GM19025 (cell line): ENCODE measurements around the gene ANKRD52.

Source experiments
- ATAC-seq: cut with Tn5 transposase; IDR thresholded peaks from one replicate; pipeline ENCODE4 v1.9.1; 2021; ENCODE audit warnings: mild to moderate bottlenecking, low read depth, moderate library complexity; ENCODE audit not compliant: unreplicated experiment

Gene ANKRD52

DNA sequence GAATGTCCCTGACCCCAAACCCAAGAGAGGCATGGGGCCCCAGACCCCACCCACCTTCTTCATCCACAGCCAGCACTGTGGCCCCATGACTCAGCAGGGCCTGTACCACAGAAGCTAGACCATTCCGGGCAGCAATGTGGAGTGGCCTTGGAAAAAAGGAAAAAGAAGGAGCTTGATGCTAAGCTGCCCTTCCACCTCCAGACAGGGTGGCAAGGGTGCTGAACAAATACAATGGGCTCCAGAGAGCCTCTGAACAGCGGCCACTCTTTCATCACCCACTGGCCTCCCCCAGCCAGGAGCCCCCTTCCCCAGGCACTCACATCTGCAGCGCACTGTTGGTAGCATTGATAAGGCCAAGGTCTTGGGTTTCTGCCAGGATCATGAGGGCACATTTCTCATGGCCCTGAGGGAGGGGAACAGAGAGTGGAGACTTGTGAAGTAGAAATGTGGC, 14.4 kb downstream of the ANKRD52 start:
- ATAC-seq = no peak

- ATAC-seq = no peak
Measured at GRCh38 chr12:56242986-56243385, 15.2 kb downstream of the ANKRD52 start.

DNA sequence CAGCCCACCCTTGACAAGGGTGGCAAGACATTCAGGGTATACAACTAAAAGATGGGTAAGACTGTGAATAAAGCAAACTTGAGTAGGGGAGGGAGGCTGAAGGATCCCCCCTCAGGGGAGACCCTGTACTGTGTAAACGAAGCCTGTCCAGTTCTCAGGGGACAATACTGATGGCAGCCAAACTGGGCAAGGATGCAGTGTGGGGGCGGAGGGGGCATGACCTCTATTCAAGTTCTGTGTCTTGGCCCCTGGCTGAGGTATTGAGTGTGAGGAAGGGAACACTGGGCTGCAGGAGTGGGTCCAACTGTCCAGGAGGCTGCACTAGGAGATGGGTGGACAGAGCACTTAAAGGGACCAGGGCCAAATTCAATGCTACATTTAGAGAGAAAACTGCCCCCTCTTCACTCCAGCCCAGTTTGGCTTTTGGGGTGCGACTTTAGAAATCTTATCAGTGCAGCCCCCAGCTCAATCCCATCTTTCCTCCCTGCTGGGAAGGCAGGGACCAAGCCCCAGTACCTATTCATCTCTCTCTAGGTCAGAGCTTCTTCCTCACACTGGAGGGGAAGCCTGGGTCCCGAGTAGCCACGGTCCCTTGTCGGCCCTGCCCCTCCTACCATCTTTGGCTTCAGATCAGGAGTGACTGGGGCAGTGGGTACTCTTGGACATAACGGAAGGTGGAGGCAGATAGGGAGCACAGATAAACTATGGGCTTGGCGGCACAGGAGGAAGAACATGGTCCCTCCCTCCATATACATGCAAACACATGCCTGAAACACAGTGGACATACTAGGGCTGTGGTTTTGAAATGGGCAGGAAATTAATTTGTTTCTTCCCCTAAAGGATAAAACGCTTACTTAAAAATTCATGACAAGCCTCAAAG, 16.5 kb downstream of the ANKRD52 start:
- no peak for ATAC-seq

DNA sequence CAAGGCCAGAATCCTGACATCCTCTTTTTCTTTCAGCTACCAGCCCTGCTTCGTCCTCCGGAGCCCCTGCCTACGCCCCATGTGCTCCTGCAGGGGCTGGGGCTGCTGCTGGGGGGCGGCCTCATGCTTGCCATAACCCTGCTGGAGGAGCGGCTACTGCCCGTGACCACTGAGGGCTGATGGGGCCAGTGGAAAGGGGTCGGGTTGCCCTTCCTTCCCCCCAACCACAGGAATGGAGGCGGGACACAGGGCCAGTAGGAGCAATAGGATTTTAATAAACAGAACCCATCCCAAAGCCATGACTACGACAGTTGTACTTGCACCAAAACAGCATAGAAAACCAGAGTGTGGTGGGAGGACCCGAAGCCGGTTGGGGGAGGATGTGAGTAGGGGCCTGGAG, 20.6 kb downstream of the ANKRD52 start:
- no peak for ATAC-seq

GRCh38 chr12:56236985-56237384, 21.2 kb downstream of the ANKRD52 start:
- ATAC-seq = no peak

DNA sequence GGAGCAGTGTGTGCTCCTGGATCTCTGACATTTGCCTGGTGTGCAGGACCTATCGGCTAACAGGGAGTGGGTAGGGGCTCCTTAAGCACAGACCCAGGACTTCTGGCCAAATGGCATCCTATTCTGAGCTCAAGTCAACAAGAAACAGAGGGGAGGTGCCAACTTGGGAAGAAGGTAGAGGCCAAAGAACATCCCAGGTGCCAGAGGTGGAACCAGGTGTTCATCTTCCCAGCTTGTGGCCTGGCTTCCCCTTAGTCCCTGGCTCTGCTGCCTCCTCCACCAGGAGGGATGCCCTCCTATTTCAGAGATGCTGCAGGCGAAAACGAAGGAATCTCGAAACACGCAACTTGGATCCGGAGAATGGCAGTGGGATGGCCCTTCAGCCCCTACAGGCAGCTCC, 22.1 kb downstream of the ANKRD52 start:
- ATAC-seq = no peak

GRCh38 chr12:56234746-56235436, 23.3 kb downstream of the ANKRD52 start:
- no peak for ATAC-seq

GRCh38 chr12:56231184-56231582, 27.0 kb downstream of the ANKRD52 start:
- no peak for ATAC-seq

DNA sequence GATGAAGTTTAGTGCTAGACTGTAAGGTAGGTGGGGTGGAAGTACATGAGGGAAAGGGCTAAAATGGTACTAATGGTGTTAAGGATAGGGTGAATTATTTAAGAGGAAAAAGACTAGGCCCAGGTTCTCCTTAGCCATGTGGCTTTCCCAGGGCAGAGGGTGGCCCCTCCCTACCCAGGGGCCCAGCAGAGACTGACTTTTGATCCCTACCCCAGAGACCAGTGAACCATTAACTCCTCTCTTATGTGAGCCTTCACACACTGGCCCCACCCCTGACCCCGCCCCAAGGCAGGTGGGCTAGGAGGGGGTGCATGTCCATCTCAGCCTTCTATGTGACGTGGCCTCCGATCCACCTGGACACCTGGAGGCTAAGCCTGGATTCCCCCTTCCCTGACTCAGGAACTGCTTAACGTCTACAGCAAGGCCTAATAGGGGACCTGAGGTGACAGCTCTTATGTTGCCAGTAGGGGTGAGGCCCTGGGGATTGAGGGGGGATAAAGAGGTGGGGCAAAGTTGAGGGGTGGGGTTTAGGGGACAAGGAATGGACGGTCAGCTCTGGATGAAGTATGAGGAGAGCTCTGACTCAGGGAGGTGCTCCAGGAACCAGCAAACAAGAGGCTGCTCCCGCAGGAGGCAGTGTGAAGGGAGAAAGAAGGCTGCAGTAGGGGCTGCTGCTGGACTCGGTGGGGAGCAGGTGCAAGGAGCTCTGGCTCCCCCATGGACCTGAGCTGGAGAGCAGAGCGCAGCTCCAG, 27.6 kb downstream of the ANKRD52 start:
- ATAC-seq = no peak

DNA sequence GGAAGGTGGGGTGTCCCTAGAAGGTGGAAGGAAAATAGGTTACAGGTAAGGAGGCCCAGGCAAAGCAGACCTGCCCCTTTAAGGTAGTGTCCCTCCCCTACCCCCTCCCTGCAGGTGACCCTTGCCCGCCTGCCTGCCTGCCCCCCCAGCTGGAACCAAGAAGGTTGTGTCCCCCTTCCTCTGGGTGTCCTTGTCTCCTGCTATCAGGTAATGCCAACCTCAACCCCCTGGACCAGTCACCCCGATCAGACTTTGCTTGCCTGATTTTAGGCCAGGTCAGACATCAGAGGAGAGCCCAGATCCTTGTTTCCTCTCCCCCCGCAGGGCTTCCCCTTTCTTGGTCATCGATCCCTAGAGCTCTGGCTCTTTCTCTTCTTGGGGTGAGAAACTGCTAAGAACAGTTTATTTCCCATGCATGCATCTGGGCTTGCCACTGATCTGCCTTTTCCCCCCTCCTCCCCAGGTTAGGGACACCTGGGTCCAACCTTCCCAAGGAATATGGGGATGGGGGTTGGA, 28.2 kb downstream of the ANKRD52 start, which contains the start of gene SLC39A5:
SLC39A5 (plus strand) TSS at position 136 of the 516 bp plus-strand sequence. CDS start 1,224 bp downstream, outside the sequence.
- ATAC-seq = no peak

DNA sequence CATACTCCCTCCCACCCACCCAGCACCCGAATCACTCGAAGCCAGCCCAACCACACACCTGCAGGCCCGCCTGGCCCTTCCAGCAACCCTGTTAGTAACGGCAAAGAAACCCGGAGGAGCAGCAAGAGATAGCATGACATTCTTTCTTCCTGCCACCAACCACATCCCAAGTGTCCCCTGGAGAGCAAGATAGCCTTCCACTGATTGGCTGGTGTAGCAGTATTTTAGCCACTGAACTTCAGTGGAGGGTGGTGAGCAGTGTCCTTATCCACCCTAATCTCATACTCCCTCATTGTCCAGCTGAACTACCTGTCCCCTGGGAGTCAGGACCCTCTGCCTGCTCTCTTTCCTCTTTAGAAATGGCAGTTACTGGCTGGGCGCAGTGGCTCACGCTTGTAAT, 29.1 kb downstream of the ANKRD52 start:
- no peak for ATAC-seq

DNA sequence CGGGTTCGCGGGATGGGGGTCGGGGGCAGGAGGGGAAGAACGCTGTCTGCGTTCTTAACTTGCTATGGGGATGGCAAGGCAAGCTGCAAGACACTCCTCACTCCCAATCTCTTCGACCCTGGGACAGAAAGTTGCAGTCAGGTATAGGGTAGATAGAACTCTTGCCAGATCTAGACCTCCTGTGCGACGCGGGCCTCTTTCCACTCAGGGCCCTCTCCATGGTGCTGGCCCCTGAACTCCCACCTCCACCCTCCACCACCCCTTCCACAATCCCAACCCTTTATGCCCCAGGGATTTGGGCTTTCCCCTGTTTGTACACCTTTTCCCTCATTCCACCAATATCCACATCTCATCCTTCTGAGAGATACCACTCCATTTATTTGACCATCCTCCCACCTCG, 33.2 kb downstream of the ANKRD52 start:
- ATAC-seq = no peak

GRCh38 chr12:56224102-56224701, 34.0 kb downstream of the ANKRD52 start, which contains the start of gene NABP2:
Gene NABP2 (plus strand): TSS chr12:56224342. CDS start chr12:56224857, 515 bp downstream.
- peak; percentile 79 for ATAC-seq

DNA sequence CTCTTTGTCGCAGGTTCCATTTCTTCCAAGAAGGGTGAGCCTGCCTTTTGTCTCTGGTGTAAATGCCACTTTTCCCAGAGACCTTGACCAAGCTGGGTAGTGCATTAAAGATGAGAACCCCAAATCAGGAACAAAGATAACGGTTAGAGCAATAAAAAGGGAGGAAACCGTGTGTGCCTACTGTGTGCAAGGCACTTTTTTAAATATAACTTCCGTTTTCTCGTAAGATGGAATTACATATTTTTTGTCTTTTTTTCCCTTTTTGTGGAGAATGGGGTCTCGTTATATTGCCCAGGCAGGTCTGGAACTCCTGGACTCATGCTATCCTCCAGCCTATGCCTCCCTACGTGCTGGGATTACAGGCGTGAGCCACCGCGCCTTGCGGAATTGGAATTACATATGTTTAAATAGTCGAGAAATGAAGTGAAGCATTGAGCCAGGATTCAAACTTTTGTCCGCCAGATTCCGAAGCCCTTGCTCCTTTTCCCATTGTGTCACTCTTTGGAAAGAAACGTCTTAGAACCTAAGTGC, 34.5 kb downstream of the ANKRD52 start:
- no peak for ATAC-seq

GRCh38 chr12:56222531-56222895, 35.7 kb downstream of the ANKRD52 start:
- no peak for ATAC-seq

DNA sequence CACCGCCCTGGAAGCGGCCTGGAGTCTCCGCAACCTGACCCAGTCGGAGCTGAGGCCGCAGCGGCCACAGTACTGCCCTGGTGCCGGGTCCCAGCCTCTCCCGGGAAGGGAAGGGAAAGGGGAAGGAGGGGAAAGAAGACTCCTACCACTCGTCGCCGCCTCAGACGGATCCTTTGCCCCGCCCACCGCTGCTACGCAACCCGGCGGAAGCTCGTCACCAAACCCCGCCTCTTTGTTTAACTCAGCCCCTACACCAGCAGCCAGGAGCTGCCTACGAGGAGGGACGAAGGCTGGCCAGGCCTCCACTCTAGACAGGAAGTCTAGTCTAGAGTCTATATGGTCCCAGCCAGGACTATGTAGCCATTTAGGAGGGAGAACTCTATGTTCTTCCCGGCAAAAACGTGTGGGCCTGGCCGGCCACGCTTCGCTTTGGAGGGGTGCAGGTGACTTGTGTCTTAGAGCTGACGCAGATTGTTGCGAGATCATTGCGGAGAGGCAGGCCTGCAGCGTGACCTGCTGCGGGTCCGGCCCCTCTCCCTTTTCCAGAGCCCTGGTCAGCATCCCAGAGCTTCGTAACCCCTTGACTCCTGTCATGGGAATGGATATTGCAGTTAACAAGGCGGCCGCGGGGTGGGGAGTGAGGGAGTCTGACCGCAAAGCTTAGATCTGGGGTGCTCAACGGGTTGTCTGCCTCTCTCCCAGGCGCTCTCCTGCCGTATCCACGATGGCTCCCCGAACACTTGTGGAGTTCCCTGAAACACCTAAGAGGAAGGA, 36.2 kb downstream of the ANKRD52 start, which contains the start of gene RNF41:
RNF41 (minus strand) TSS at position 166 of the 774 bp plus-strand sequence. CDS start 7,875 bp downstream, outside the sequence.
- peak; percentile 76 for ATAC-seq

DNA sequence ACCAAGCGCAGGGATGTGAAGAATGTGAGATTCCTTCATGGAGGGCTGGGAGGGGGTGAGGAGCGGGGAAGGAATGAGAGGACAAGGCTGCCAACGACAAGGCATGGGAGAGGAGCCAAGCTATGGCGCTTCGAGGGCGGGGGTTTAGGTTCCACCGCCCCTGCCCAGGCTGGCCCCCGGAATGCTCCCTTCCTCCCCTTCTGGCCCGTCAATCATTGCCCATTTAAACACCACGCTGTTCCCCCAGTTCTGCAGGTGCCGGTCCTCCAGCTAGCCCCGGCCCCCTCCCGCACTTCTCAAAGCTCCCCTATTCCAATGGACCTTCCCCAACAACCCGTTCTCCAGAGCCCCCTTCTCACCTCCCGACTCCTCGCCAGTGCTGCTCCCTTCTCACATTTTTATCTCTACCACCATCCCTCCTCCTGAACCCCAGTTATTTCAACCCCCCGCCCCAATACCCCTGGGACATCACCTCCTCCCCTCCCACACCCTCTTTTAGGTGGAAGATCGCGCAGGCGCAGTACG, 36.9 kb downstream of the ANKRD52 start:
- ATAC-seq = peak; percentile 20

- no peak for ATAC-seq
Measured at GRCh38 chr12:56220611-56221231, 37.5 kb downstream of the ANKRD52 start.
